Activated T-helper 1 cell treated with anti-CD3 and anti-CD28 coated beads, Interleukin-12 subunit alpha, Interleukin-12 subunit beta, Interleukin-2, Interleukin-4 antibody, amounts not matched to agents 30 ng/mL and 10 ng/mL and 1 ng/mL, durations not matched to agents 14 hours and 24 hours and 36 hours (primary cell): ENCODE data around the gene DPEP2. TPM values are rescaled to one million over a fixed set of nuclear protein-coding genes. Genes with fewer than 3 reads are reported as not detected.
"Not testable (repeated sequence)": the region's sequence is repeated elsewhere in the genome, so short reads cannot be mapped to it uniquely, and the experiment has no call there.

Experiments used
- DNase-seq: peaks from one replicate; pipeline ENCODE4 v3.0.0; 2021; ENCODE audit warnings: low spot score
- H3K27ac Mint-ChIP-seq: one replicate; pipeline ENCODE4 v1.8.0; 2021; ENCODE audit warnings: mild to moderate bottlenecking, mixed read lengths
- H3K27me3 Mint-ChIP-seq: one replicate; pipeline ENCODE4 v1.8.0; 2022; ENCODE audit warnings: mild to moderate bottlenecking, moderate library complexity, mixed read lengths; ENCODE audit not compliant: insufficient read depth
- H3K36me3 Mint-ChIP-seq: one replicate; pipeline ENCODE4 v1.8.0; 2021; ENCODE audit warnings: low read depth, mixed read lengths
- H3K4me1 Mint-ChIP-seq: one replicate; pipeline ENCODE4 v1.8.0; 2021; ENCODE audit warnings: low read depth, mixed read lengths
- H3K4me3 Mint-ChIP-seq: one replicate; pipeline ENCODE4 v1.8.0; 2021; ENCODE audit warnings: mild to moderate bottlenecking, moderate library complexity, mixed read lengths
- H3K9me3 Mint-ChIP-seq: one replicate; pipeline ENCODE4 v1.8.0; 2021; ENCODE audit warnings: mixed read lengths
- intact Hi-C: fragments of 100-400 bp; cut with micrococcal nuclease; formaldehyde crosslinking; loops from one replicate; pipeline ENCODE4 v1.15.1; 2024
- total RNA-seq: library from RNA; stranded (reverse); gene quantifications from 2 replicates; pipeline ENCODE4 v1.2.3, GENCODE V29; 2022

Gene DPEP2, protein sequence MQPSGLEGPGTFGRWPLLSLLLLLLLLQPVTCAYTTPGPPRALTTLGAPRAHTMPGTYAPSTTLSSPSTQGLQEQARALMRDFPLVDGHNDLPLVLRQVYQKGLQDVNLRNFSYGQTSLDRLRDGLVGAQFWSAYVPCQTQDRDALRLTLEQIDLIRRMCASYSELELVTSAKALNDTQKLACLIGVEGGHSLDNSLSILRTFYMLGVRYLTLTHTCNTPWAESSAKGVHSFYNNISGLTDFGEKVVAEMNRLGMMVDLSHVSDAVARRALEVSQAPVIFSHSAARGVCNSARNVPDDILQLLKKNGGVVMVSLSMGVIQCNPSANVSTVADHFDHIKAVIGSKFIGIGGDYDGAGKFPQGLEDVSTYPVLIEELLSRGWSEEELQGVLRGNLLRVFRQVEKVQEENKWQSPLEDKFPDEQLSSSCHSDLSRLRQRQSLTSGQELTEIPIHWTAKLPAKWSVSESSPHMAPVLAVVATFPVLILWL
- total RNA-seq, result 2.4 and 2.6 TPM in 2 replicates

DNA sequence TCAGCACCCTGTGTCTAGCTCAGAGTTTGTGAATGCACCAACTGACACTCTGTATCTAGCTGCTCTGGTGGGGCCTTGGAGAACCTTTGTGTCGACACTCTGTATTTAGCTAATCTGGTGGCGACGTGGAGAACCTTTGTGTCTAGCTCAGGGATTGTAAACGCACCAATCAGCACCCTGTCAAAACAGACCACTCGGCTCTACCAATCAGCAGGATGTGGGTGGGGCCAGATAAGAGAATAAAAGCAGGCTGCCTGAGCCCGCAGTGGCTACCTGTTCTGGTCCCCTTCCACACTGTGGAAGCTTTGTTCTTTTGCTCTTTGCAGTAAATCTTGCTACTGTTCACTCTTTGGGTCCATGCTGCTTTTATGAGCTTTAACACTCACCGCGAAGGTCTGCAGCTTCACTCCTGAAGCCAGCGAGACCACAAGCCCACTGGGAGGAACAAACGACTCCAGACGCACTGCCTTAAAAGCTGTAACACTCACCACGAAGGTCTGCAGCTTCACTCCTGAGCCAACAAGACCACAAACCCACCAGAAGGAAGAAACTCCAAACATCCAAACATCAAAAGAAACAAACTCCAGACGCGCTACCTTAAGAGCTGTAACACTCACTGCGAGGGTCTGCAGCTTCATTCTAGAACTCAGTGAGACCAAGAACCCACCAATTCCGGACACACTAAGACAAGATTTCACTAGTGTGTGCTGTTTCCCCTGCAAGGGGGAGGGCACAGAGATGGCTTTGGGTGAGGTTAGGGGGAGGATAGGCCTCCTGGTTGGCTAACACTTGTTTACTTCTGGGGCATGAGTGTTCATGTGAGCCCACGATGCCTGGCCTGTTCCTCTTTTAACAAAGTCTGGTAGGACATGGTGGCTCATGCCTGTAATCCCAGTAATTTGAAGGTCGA is at the start of gene DPEP2:
TSS of gene DPEP2 (minus strand) at position 706 of the 910 bp plus-strand sequence. CDS start 6,272 bp downstream, outside the sequence.
- peak within 1 kb of the TSS; percentile 94 for H3K27ac Mint-ChIP-seq
- intact Hi-C loops, H3K36me3 Mint-ChIP-seq, H3K27me3 Mint-ChIP-seq, H3K9me3 Mint-ChIP-seq: not testable (repeated sequence)
- H3K4me1 Mint-ChIP-seq, result peaks cover 36% of the 10 kb centered on the region
- DNase-seq, result peak; percentile 44
- H3K4me3 Mint-ChIP-seq, result peak within 1 kb of the TSS; percentile 85

DNA sequence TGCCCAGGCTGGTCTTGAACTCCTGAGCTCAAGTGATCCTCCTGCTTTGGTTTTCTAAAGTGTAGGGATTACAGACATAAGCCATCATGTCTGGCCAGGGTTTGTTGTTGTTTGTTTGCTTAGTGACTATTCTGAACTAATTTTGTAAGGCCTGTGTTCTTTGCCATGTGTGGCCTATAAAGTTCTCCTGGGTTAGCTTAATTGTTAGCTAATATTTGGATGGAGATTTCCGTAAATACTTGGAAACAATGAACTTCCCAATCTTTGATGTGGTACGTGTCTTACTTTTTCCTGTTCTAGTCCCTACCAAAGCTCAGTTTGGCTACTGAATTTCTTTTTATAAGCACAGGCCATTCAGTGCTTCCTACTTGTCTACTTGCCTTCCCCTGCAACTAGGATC is 48.7 kb upstream of the DPEP2 start:
- Mint-ChIP-seq H3K27ac (no peak overlapping the region), H3K27me3 (no peaks in the 10 kb centered on the region), H3K9me3 (no peaks in the 10 kb centered on the region), H3K36me3 (peaks cover 37% of the 10 kb centered on the region), H3K4me3 (no peak overlapping the region), H3K4me1 (peaks cover 5% of the 10 kb centered on the region)
- intact Hi-C loops, result no loop called here
- DNase-seq, result no peak

DNA sequence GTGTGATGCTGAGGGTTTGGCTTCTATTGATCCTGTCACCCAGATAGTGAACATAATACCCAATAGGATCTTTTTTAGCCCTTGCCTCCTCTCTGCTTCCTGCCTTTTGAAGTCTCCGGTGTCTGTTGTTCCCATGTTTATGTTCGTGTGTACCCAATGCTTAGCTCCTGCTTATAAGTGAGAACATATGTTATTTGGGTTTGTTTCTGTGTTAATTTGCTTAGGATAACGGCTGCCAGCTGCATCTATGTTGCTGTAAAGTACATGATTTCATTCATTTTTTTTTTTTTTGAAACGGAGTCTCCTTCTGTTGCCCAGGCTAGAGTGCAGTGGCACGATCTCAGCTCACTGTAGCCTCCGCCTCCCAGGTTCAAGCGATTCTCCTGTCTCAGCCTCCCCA is 46.8 kb upstream of the DPEP2 start:
- H3K9me3 Mint-ChIP-seq, result no peaks in the 10 kb centered on the region
- peak overlapping the region; percentile 57 for H3K27ac Mint-ChIP-seq
- intact Hi-C loops, result no loop called here
- no peaks in the 10 kb centered on the region for H3K27me3 Mint-ChIP-seq
- H3K4me3 Mint-ChIP-seq, result no peak overlapping the region
- DNase-seq, result no peak
- peaks cover 5% of the 10 kb centered on the region for H3K4me1 Mint-ChIP-seq
- peaks cover 38% of the 10 kb centered on the region for H3K36me3 Mint-ChIP-seq

DNA sequence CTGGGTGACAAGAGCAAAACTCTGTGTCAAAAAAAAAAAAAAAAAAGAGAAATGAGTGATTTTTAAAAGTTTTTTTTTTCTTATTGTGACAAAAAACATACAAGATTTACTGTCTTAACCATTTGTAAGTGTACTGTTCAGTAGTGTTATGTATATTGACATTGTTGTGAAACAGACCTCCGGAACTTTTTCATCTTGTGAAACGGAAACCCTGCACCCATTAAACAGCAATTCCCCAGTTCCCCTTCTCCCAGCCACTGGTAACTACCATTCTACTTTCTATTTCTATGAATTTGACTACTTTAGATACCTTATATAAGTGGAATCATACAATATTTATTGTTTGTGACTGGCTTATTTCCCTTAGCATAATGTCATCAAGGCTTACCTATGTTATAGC is 42.5 kb upstream of the DPEP2 start:
- intact Hi-C loops, result loop anchor here (2.0 kb wide), 1 partner anchor 23 kb away; no protein-coding TSS in a partner anchor
- Mint-ChIP-seq H3K4me3 (no peak overlapping the region), H3K27me3 (no peaks in the 10 kb centered on the region), H3K9me3 (no peaks in the 10 kb centered on the region), H3K4me1 (peaks cover 15% of the 10 kb centered on the region), H3K36me3 (peaks cover 32% of the 10 kb centered on the region), H3K27ac (no peak overlapping the region)
- DNase-seq, result no peak

DNA sequence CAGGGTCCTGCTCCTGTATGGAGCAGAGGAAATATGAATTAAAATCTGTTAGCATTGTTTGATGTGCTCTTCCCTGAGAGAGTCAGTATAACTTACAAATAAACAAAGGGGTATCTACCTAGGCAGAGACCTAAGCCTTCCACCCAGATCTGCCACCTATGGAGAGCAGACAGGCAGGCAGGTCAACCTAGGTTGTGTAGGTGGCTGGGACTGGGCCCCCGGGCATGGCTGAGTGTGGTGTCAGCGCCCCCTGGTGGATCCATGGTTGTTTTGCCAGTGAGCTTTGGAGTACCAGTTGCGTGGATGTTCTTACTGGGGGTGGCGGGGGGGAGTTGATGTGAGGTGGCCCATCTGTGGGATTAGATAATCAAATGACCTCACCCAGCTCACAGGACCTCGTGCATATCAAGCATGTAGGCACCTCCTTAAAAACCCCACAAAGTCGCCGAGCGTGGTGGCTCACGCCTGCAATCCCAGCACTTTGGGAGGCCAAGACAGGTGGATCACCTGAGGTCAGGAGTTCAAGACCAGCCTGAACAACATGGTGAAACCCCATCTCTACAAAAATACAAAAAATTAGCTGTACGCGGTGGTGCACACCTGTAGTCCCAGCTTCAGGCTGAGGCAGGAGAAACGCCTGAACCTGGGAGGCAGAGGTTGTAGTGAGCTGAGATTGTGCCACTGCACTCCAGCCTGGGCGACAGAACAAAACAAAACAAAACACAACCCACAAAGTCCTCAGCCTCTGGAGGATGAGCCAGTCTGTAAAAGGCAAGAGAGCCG is 41.4 kb upstream of the DPEP2 start:
- Mint-ChIP-seq H3K4me3 (no peak overlapping the region), H3K27ac (peak overlapping the region; percentile 70), H3K27me3 (no peaks in the 10 kb centered on the region), H3K36me3 (peaks cover 33% of the 10 kb centered on the region), H3K9me3 (no peaks in the 10 kb centered on the region), H3K4me1 (peaks cover 19% of the 10 kb centered on the region)
- intact Hi-C loops, result loop anchor here (1.0 to 2.0 kb wide), 6 partner anchors 17 to 224 kb away; partner anchors contain the start of genes DDX28 and DUS2
- DNase-seq, result peak; percentile 81

DNA sequence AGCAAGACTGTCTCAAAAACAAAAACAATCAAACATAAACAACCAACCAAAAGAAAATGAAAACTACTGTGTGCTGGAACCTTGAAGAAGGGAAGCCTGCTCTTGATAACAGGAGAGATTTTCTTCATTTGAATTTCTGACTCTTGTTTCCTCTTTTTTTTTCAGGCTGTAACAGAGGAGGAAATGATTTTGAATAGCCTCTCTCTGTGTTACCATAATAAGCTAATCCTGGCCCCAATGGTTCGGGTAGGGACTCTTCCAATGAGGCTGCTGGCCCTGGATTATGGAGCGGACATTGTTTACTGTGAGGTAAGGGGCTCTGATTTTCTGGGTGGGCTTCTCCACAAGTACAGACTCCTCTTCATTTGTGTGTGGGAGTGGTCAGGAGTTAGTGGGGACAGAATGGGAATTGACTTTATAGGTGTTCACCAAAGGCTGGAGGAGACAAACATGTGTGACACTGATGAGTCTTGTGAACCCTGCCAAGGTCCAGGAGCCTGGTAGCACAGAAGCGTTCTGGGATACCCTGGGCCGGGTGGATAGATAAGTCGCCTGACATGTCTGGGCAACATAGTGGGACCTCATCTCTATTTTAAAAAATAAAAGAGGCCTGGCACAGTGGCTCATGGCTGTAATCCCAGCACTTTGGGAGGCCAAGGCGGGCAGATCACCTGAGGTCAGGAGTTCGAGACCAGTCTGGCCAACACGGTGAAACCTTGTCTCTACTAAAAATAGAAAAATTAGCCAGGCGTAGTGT is 38.7 kb upstream of the DPEP2 start:
- Mint-ChIP-seq H3K27me3 (no peaks in the 10 kb centered on the region), H3K4me3 (no peak overlapping the region), H3K27ac (peak overlapping the region; percentile 13), H3K9me3 (no peaks in the 10 kb centered on the region), H3K4me1 (peaks cover 19% of the 10 kb centered on the region), H3K36me3 (peaks cover 30% of the 10 kb centered on the region)
- intact Hi-C loops, result no loop called here
- DNase-seq, result no peak

DNA sequence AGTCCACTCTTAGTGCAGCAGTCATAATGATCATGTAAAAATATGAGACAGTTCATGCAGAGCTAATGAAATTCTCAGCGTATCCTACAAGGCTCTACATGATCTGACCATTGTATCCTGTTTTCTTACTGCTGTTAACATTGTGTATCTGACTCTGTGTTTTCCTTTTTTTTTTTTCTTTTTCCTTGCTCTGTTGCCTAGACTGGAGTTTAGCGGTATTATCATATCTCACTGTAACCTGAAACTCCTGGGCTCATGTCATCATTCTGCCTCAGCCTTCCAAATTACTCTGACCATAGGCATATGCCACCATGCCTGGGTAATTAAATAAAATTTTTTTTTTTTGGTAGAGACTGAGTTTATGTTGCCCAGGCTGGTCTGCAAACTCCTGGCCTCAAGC is 35.9 kb upstream of the DPEP2 start:
- intact Hi-C loops, result no loop called here
- Mint-ChIP-seq H3K36me3 (peaks cover 30% of the 10 kb centered on the region), H3K27me3 (no peaks in the 10 kb centered on the region), H3K4me1 (peaks cover 24% of the 10 kb centered on the region), H3K9me3 (no peaks in the 10 kb centered on the region), H3K4me3 (no peak overlapping the region), H3K27ac (no peak overlapping the region)
- DNase-seq, result no peak

DNA sequence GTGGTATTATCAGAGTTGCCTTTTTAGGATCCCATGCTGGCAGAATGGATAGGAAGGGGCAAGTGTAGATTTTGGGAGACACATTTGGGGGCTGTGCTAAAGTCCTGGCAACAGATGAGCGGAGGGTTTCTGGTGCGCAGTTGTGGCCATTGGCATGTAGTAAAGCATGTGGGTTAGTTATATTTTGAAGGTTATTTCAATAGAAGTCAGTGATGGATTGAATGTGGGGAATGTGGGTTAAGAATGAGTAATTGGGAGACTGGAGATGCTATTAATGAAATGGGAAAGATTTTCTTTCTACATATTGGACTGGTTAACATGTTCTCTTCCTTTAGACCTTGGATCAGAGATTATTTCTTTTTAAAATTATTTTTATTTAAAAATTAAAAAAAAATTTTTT is 33.8 kb upstream of the DPEP2 start:
- peaks cover 28% of the 10 kb centered on the region for H3K36me3 Mint-ChIP-seq
- intact Hi-C loops, result no loop called here
- no peaks in the 10 kb centered on the region for H3K27me3 Mint-ChIP-seq
- H3K27ac Mint-ChIP-seq, result no peak overlapping the region
- H3K4me3 Mint-ChIP-seq, result no peak overlapping the region
- H3K4me1 Mint-ChIP-seq, result peaks cover 22% of the 10 kb centered on the region
- no peak for DNase-seq
- no peaks in the 10 kb centered on the region for H3K9me3 Mint-ChIP-seq

DNA sequence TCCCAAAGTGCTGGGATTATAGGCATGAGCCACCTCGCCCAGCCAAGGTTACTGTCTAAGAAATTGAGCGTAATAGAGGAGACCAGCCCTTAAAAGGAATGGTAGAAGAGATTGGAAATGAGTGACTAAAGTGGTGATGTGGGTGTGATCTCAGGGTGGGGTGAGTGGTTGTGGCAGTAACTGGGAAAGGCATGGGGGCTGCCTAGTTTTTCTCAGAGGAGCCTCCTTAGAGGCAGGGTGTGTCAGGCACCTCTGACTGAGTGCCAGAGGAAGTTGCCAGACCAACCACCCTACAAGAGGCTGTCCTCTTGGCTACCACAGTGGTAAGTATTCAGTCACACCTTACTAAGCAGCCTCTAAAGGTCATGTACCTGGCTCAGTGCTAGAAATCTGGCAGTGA is 32.7 kb upstream of the DPEP2 start:
- Mint-ChIP-seq H3K4me1 (peaks cover 22% of the 10 kb centered on the region), H3K27me3 (no peaks in the 10 kb centered on the region), H3K27ac (peak overlapping the region; percentile 27), H3K4me3 (no peak overlapping the region), H3K9me3 (no peaks in the 10 kb centered on the region), H3K36me3 (peaks cover 31% of the 10 kb centered on the region)
- DNase-seq, result no peak
- intact Hi-C loops, result no loop called here

DNA sequence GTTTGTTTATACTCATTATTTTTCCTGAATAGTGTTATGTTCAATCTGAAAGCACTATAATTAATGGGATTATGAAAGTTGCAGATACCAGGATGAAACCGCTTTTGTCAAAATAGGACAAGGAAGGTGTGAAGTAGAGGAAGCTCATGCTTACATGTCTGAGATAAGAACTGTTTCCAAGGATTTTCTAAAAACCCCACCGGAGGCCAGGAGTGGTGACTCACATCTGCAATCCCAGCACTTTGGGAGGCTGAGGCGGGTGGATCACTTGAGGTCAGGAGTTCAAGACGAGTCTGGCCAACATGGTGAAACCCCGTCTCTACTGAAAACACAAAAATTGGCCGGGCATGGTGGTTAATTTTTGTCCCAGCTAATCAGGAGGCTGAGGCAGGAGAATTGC is 30.8 kb upstream of the DPEP2 start:
- intact Hi-C loops, H3K27me3 Mint-ChIP-seq, DNase-seq, H3K27ac Mint-ChIP-seq, H3K9me3 Mint-ChIP-seq, H3K4me3 Mint-ChIP-seq: not testable (repeated sequence)
- peaks cover 17% of the 10 kb centered on the region for H3K4me1 Mint-ChIP-seq
- peaks cover 32% of the 10 kb centered on the region for H3K36me3 Mint-ChIP-seq

DNA sequence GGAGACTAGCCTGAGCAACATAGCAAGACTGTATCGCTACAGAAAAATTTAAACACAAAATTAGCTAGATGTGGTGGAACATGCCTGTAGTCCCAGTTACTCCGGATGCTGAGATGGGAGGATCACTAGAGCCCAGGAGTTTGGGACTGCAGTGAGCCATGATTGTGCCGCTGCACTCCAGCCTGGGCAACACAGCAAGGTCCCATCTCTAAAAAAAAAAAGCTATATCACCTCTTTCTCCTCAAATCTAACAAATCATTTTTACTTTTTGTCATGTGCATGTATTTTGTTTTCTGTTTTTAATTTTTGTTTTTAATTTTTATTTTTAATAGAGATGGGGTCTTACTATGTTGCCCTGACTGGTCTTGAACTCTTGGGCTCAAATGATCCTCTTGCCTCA is 29.7 kb upstream of the DPEP2 start:
- intact Hi-C loops, result no loop called here
- no peak for DNase-seq
- Mint-ChIP-seq H3K4me3 (no peak overlapping the region), H3K9me3 (no peaks in the 10 kb centered on the region), H3K4me1 (peaks cover 17% of the 10 kb centered on the region), H3K36me3 (peaks cover 30% of the 10 kb centered on the region), H3K27ac (no peak overlapping the region), H3K27me3 (no peaks in the 10 kb centered on the region)
